ENCODE results near the gene SPANXN2.
"Not testable (repeated sequence)": the region's sequence is repeated elsewhere in the genome, so short reads cannot be mapped to it uniquely, and the experiment has no call there.

Gene SPANXN2

GRCh38 chrX:143720652-143721051 lies at the start of gene SPANXN2:
Gene SPANXN2, minus strand, starts transcription at chrX:143720752. Its CDS starts 84 bp downstream, at chrX:143720668.
- DNase-seq (ENCODE audit: low read depth), result not testable (repeated sequence)

DNA sequence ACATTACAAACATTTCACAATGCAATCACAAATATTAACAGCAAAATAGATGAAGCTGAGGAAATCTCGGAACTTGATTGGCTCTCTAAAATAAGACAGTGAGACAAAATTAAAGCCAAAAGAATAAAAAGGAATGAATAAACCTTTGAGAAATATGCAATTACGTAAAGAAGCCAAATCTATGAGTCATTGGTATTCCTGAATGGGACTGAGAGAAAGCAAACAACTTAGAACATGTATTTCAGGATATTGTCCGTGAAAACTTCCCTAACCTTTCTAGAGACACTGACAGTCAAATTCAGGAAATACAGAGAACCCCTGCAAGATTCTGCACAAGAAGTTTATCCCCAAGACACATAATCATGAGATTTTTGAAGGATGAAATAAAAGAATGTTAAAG lies 48.4 kb upstream of the SPANXN2 start:
- no peak for DNase-seq (ENCODE audit: low read depth)

DNA sequence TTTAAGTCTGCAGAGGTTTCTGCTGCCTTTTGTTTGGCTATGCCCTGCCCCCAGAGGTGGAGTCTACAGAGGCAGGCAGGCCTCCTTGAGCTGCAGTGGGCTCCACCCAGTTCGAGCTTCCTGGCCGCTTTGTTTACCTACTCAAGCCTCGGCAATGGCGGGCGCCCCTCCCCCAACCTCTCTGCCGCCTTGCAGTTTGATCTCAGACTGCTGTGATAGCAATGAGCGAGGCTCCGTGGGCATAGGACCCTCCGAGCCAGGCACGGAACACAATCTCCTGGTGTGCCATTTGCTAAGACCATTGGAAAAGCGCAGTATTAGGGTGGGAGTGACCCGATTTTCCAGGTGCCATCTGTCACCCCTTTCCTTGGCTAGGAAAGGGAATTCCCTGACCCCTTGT lies 47.2 kb upstream of the SPANXN2 start:
- not testable (repeated sequence) for DNase-seq (ENCODE audit: low read depth)

DNA sequence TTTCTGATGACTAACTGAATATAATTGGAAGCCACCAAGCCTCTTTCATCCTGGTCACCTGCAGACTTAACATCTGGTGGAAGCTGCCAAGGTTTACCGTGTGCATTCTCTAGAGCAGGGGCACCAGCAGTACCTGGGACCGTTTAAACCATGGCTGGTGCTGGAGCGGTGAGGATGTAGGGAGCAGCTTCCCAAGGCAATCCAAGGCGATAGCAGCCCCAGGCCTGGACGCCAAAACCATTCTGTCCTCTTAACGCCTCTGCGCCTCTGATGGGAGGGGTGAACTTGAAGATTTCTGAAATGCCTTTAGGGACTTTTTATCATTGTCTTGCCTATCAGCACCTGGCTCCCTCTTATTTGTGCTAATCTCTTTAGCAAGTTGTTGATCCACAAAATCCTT lies 37.3 kb upstream of the SPANXN2 start:
- DNase-seq (ENCODE audit: low read depth), result no peak

DNA sequence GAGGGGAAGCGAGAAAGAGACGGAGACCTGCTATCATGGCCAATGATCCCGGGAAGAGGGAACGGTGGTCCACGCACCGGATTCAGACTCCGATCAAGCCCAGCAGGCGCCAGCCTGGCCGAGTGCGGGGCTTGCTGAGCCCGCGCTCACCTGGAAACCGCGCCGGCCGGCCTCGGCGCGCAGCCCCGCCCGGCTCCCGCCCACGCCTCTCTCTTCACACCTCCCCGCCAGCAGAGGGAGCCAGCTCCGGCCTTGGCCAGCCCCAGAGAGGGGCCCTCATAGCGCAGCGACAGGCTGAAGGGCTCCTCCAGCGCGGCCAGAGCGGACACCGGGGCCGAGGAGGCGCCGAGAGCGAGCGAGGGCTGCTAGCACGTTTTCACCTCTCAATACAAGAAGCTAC lies 36.8 kb upstream of the SPANXN2 start:
- no peak for DNase-seq (ENCODE audit: low read depth)

GRCh38 chrX:143754183-143754582 lies 33.6 kb upstream of the SPANXN2 start:
- DNase-seq (ENCODE audit: low read depth), result no peak

DNA sequence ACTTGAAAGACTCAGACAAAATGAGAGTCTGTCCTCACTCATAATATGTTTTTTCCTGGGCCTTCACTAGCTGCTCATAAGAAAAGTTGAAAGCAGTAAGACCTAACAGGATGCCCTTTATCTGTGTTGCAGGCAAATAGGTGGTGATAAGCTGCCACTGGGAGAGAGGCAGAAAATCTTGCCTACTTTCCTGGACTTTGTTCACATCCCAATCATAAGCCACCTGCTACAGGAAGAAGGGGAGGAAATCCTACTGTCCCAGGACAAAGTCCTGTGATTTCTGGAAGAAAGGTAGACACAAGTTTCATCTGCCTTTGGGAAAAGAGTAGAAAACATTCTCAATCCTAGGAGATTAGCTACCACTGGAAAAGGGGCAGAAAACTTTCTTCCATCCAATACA lies 13.3 kb upstream of the SPANXN2 start:
- DNase-seq (ENCODE audit: low read depth), result no peak

GRCh38 chrX:143726296-143726695 lies 5.7 kb upstream of the SPANXN2 start:
- no peak for DNase-seq (ENCODE audit: low read depth)

DNA sequence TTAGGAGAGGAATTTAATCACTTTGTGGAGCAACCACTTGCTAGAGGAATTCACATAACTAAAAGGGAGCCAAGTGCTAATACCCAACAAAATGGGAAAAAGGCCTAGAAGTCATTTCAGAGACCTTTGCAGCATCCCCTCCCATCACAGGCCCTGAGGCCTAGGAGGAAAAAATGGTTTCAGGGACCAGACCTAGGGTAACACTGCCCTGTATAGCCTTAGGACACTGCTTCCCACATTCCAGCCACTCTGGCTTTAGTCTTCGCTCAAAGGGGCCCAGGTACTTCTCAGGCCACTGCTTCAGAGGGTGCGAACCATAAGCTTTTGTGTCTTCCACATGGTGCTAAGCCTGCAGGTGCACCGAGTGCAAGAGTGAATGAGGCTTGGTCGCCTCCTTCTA lies 19.1 kb downstream of the SPANXN2 start:
- DNase-seq (ENCODE audit: low read depth), result no peak

DNA sequence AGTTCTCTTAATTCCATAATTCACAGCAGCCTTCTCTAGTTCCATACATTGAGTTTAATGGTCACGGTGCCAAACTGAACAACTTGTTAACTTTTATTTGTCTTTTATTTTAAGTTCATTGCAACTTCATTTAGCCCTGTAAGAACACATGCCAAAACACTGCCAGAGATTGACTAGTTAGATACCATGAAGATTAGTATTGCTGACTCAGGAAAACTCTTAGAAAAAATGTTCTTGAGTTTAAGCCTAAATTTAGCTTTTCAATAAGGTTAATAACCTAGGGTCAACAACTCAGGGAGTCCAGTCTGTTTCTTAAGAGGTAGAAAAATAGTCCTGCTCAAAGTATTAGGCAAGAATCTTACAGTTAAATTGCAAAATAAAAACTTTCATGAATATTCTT lies 25.7 kb downstream of the SPANXN2 start:
- DNase-seq (ENCODE audit: low read depth), result no peak

GRCh38 chrX:143683486-143683885 lies 37.1 kb downstream of the SPANXN2 start:
- DNase-seq (ENCODE audit: low read depth), result no peak

DNA sequence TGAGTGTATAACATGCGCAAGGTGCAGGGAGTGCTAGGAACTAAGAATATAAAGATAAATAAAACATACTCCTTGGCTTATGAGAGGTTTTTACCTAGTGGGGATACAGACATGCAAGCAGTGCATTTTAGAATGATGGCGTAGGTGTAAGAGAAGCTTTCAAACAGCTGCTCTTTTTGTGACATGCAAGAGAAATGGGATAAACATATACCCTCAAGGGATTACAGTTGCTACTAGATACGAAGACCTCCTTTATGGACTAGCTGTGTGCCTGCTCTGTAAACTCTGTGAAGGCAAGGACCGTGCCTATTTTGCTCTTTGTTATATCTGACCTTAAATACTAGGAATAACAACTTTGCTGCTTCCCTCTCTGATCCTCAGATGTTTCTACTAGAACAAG lies 45.6 kb downstream of the SPANXN2 start:
- no peak for DNase-seq (ENCODE audit: low read depth)

- no peak for DNase-seq (ENCODE audit: low read depth)
Measured at GRCh38 chrX:143669395-143669794, 51.2 kb downstream of the SPANXN2 start.

DNA sequence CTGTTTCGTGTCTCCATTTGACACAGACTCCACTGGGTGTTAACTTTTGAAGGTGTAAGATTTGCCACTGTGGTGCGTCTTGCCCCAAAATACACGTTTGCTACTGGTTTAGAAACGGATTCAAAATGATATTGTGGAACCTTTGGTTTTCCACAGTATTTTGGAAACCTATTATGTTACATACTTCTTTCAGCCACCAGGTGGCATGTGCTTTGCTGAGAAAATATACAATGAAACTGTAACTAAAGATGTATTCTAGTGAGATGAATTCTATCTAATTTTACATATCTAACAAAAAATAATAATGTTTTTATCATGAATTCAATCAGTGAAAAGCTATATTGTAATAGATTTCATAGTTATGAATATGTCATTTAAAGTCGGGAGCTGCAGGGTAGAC lies 56.2 kb downstream of the SPANXN2 start:
- DNase-seq (ENCODE audit: low read depth), result no peak

DNA sequence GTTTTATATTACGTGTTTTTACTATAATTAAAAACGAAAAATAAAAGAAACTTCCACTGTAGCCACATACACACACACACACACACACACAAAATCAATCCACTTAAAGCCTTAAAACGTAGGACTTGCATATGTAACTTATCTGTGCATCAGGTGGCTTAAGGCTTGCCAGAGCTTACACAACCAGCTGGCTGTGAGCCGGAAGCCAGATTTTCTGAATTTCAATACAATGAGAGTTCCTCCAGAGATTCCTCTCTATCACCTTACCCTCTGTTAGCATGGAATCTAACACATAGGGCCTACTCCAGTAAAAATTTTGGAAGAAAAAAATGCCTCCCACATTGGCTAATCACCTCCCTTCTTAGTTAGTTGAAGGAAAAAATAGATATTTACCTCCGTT lies 56.8 kb downstream of the SPANXN2 start:
- no peak for DNase-seq (ENCODE audit: low read depth)
